ENCODE data around the gene SLC39A11. TPM values are rescaled to one million over a fixed set of nuclear protein-coding genes. Genes with fewer than 3 reads are reported as not detected.

Gene SLC39A11
- total and polyA plus RNA-seq, 2 of the 13 experiments (the other 11 are each of a cell fraction or from before 2014, with no cell fraction given) = 17.2 to 31.5 TPM

- H3K9me3 ChIP-seq (ENCODE audit: low read length) = no peaks in the 10 kb centered on the region
- FAIRE-seq (no peak), ATAC-seq (no peak), DNase-seq (ENCODE audit: low spot score) (no peak)
- no peak overlapping the region for H2AFZ ChIP-seq (ENCODE audit: low read length)
- peaks cover 0 to 2% of the 10 kb centered on the region in 2 experiments; a peak in 3 of 5 replicates for H3K36me3 ChIP-seq (replicated peaks in 1 of 2; ENCODE audit: control insufficient read depth in 1 of 2, insufficient read depth in 2 of 2, low read length in 2 of 2)
- in situ Hi-C loops (cut with HindIII; ENCODE audit: extremely low pct_ligation_motif_present, low pct_unique_long_range_greater_than_20kb) = loop anchor here (25.0 kb wide), 1 partner anchor 378 kb away; no protein-coding TSS in a partner anchor
- H3K27me3 ChIP-seq (ENCODE audit: control insufficient read depth in 1 of 2, insufficient read depth in 2 of 2, low read length in 2 of 2) = no peaks in the 10 kb centered on the region
- H3K4me2 ChIP-seq (ENCODE audit: low read depth, low read length) = no peak overlapping the region
- no TSS peak for BruUV-seq (replicated peaks)
- no peak overlapping the region for H3K4me3 ChIP-seq (replicated peaks in 1 of 3; ENCODE audit: insufficient read depth in 1 of 3, low read depth in 2 of 3, low read length in 3 of 3)
- TF ChIP-seq NCOA2 (CRISPR knock-in tag; IDR thresholded peaks at IDR 0.05) = no peak
- no peak for TF ChIP-seq GATA4 (IDR thresholded peaks at IDR 0.05; ENCODE audit: borderline replicate concordance, low read depth)
- TF ChIP-seq CEBPG (CRISPR knock-in tag; IDR thresholded peaks at IDR 0.05) = no peak
- no peak for TF ChIP-seq ZNF44 (CRISPR knock-in tag; IDR thresholded peaks at IDR 0.05)
- no peak for TF ChIP-seq NFATC3 (CRISPR knock-in tag; IDR thresholded peaks at IDR 0.05)
- no peak for TF ChIP-seq POLR2AphosphoS2 (IDR thresholded peaks at IDR 0.05; ENCODE audit: low read depth, low read length)
- intact Hi-C loops (cut with micrococcal nuclease; ENCODE audit: unreplicated experiment) = no loop called here
- H3K79me2 ChIP-seq (ENCODE audit: insufficient read depth, low read length) = no peaks in the 10 kb centered on the region
- H3K9ac ChIP-seq (ENCODE audit: insufficient read depth, low read depth, low read length) = no peak overlapping the region
- POLR2A ChIA-PET = no interaction called here
- 95% methylated on average over 11 of the region's 11 CpGs for WGBS (ENCODE audit: low lambda C conversion rate)
- CTCF ChIA-PET (ENCODE audit: low intra/inter-chr PET ratio, low total read pairs) = no interaction called here
- H3K4me1 ChIP-seq (ENCODE audit: insufficient read depth, low read length) = no peaks in the 10 kb centered on the region
- H4K20me1 ChIP-seq (ENCODE audit: insufficient read depth, low read length) = no peaks in the 10 kb centered on the region
- H3K27ac ChIP-seq (ENCODE audit: extremely low read length, insufficient read depth, low read length) = no peak overlapping the region
Measured at GRCh38 chr17:72940496-72940895, 152.0 kb downstream of the SLC39A11 start.

- Histone ChIP-seq H3K4me3 (replicated peaks in 1 of 3; ENCODE audit: insufficient read depth in 1 of 3, low read depth in 2 of 3, low read length in 3 of 3) (no peak overlapping the region), H3K9me3 (ENCODE audit: low read length) (no peaks in the 10 kb centered on the region), H3K9ac (ENCODE audit: insufficient read depth, low read depth, low read length) (no peak overlapping the region), H3K79me2 (ENCODE audit: insufficient read depth, low read length) (no peaks in the 10 kb centered on the region), H4K20me1 (ENCODE audit: insufficient read depth, low read length) (no peaks in the 10 kb centered on the region), H3K4me2 (ENCODE audit: low read depth, low read length) (no peak overlapping the region), H3K36me3 (replicated peaks in 1 of 2; ENCODE audit: control insufficient read depth in 1 of 2, insufficient read depth in 2 of 2, low read length in 2 of 2) (no peaks in the 10 kb centered on the region; a peak in 3 of 5 replicates), H3K27ac (ENCODE audit: extremely low read length, insufficient read depth, low read length) (no peak overlapping the region), H3K4me1 (ENCODE audit: insufficient read depth, low read length) (peaks cover 11% of the 10 kb centered on the region), H2AFZ (ENCODE audit: low read length) (no peak overlapping the region), H3K27me3 (ENCODE audit: control insufficient read depth in 1 of 2, insufficient read depth in 2 of 2, low read length in 2 of 2) (no peaks in the 10 kb centered on the region)
- intact Hi-C loops (cut with micrococcal nuclease; ENCODE audit: unreplicated experiment) = no loop called here
- ChIA-PET CTCF (ENCODE audit: low intra/inter-chr PET ratio, low total read pairs) (no interaction called here), POLR2A (no interaction called here)
- WGBS (ENCODE audit: low lambda C conversion rate) = 86% methylated on average over 3 of the region's 3 CpGs
- DNase-seq (ENCODE audit: low spot score) (no peak), ATAC-seq (no peak), FAIRE-seq (no peak)
- in situ Hi-C loops (cut with HindIII; ENCODE audit: extremely low pct_ligation_motif_present, low pct_unique_long_range_greater_than_20kb) = loop anchor here (25.0 kb wide), 1 partner anchor 376 kb away; no protein-coding TSS in a partner anchor
- BruUV-seq (replicated peaks) = no TSS peak
- TF ChIP-seq DBP (CRISPR knock-in tag; IDR thresholded peaks at IDR 0.05; ENCODE audit: not compliant biosample characterization) (no peak), DMAP1 (CRISPR knock-in tag; IDR thresholded peaks at IDR 0.05) (no peak), ELF3 (CRISPR knock-in tag; IDR thresholded peaks at IDR 0.05) (no peak), FOXK2 (IDR thresholded peaks at IDR 0.05) (no peak), ZNF343 (CRISPR knock-in tag; IDR thresholded peaks at IDR 0.05) (no peak), SMAD1 (CRISPR knock-in tag; IDR thresholded peaks at IDR 0.05; ENCODE audit: borderline replicate concordance, low read depth) (no peak), ZNF724P (CRISPR knock-in tag; IDR thresholded peaks at IDR 0.05; ENCODE audit: borderline replicate concordance) (no peak), ZNF678 (CRISPR knock-in tag; IDR thresholded peaks at IDR 0.05) (no peak), PAXIP1 (CRISPR knock-in tag; conservative IDR thresholded peaks at IDR 0.05) (no peak), ZNF605 (CRISPR knock-in tag; IDR thresholded peaks at IDR 0.05) (no peak), JUN (CRISPR knock-in tag; IDR thresholded peaks at IDR 0.05) (no peak), CREM (IDR thresholded peaks at IDR 0.05) (no peak), CREM (CRISPR knock-in tag; IDR thresholded peaks at IDR 0.05) (no peak)
Measured at GRCh38 chr17:72938482-72938881, 154.0 kb downstream of the SLC39A11 start.

All from HepG2 (cell line).